Duodenal mucosa (tissue), 2 donors: ENCODE data around the gene ABCC4.

ENCODE experiments used
- H3K27ac ChIP-seq: one replicate; pipeline ENCODE4 v1.7.0; 2013; ENCODE audit warnings: low read depth, low read length
- H3K27me3 ChIP-seq, 2 donors: one replicate each; pipeline ENCODE4 v1.7.0; 2013; ENCODE audit warnings: low read length in 2 of 2, control low read depth in 1 of 2; ENCODE audit not compliant: insufficient read depth in 2 of 2, control insufficient read depth in 1 of 2
- H3K36me3 ChIP-seq, 2 donors: one replicate each; pipeline ENCODE4 v1.7.0; 2013; ENCODE audit warnings: low read length in 2 of 2, control low read depth in 1 of 2; ENCODE audit not compliant: insufficient read depth in 2 of 2, control insufficient read depth in 1 of 2
- H3K4me1 ChIP-seq, 2 donors: one replicate each; pipeline ENCODE4 v1.7.0; 2013; ENCODE audit warnings: low read length in 2 of 2, control low read depth in 1 of 2; ENCODE audit not compliant: insufficient read depth in 2 of 2, control insufficient read depth in 1 of 2
- H3K4me3 ChIP-seq, 2 donors: one replicate each; pipeline ENCODE4 v1.7.0; 2013; ENCODE audit warnings: low read length in 2 of 2, low read depth in 1 of 2
- H3K9ac ChIP-seq, 2 donors: one replicate each; pipeline ENCODE4 v1.7.0; 2013; ENCODE audit warnings: low read length in 2 of 2, low read depth in 1 of 2
- H3K9me3 ChIP-seq, 2 donors: one replicate each; pipeline ENCODE4 v1.7.0; 2013; ENCODE audit warnings: low read length in 2 of 2, control low read depth in 1 of 2; ENCODE audit not compliant: control insufficient read depth in 1 of 2

ABCC4 gene, protein sequence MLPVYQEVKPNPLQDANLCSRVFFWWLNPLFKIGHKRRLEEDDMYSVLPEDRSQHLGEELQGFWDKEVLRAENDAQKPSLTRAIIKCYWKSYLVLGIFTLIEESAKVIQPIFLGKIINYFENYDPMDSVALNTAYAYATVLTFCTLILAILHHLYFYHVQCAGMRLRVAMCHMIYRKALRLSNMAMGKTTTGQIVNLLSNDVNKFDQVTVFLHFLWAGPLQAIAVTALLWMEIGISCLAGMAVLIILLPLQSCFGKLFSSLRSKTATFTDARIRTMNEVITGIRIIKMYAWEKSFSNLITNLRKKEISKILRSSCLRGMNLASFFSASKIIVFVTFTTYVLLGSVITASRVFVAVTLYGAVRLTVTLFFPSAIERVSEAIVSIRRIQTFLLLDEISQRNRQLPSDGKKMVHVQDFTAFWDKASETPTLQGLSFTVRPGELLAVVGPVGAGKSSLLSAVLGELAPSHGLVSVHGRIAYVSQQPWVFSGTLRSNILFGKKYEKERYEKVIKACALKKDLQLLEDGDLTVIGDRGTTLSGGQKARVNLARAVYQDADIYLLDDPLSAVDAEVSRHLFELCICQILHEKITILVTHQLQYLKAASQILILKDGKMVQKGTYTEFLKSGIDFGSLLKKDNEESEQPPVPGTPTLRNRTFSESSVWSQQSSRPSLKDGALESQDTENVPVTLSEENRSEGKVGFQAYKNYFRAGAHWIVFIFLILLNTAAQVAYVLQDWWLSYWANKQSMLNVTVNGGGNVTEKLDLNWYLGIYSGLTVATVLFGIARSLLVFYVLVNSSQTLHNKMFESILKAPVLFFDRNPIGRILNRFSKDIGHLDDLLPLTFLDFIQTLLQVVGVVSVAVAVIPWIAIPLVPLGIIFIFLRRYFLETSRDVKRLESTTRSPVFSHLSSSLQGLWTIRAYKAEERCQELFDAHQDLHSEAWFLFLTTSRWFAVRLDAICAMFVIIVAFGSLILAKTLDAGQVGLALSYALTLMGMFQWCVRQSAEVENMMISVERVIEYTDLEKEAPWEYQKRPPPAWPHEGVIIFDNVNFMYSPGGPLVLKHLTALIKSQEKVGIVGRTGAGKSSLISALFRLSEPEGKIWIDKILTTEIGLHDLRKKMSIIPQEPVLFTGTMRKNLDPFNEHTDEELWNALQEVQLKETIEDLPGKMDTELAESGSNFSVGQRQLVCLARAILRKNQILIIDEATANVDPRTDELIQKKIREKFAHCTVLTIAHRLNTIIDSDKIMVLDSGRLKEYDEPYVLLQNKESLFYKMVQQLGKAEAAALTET (N-terminal part only)

DNA sequence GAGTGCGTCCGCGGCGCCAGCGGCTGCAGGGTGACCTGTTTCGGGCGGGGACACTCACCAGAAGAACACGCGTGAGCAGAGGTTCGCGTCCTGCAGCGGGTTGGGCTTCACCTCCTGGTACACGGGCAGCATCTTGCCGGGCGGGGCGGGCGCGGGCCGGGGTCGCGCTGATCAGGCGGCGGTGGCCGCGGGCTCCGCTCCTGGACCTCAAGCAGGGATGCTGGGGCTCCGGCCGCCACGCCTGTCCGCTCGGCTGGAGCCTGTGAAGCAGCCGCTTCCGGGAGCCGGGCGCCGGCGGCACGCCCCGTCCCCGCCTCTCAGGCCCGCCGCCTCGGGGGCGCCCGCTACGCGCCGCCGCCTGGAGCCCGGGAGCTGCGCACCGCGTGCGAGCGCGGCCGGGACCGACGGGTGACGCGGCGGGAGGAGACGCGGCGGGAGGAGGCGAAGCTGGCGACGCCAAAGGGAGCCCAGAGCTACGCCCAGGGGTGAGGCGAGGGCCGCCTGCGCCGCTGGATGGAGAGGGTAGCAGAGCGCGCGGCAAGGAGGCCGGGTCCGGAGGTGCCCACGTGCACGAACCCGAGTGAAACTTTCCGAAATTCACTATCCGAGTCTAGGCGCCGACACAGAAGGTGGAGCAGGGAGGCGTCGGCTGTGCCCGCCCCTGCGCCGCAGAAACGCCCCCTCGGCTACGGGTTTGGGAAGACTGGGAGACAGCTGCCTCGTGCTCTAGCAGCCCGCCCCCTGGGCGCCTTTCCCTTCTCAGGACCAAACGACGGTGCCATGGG lies at the start of gene ABCC4:
TSS of gene ABCC4 (minus strand) at position 269 of the 785 bp plus-strand sequence. CDS start at position 132, 137 bp downstream.
- no peaks in the 10 kb centered on the region for H3K9me3 ChIP-seq
- H3K27ac ChIP-seq: peak within 1 kb of the TSS; percentile 62
- H3K4me1 ChIP-seq: peaks cover 28 to 40% of the 10 kb centered on the region in 2 donors
- no peaks in the 10 kb centered on the region for H3K36me3 ChIP-seq
- H3K9ac ChIP-seq: peak within 1 kb of the TSS; percentile 59 to 76
- H3K4me3 ChIP-seq: peak within 1 kb of the TSS; percentile 73 to 85
- no peaks in the 10 kb centered on the region for H3K27me3 ChIP-seq

DNA sequence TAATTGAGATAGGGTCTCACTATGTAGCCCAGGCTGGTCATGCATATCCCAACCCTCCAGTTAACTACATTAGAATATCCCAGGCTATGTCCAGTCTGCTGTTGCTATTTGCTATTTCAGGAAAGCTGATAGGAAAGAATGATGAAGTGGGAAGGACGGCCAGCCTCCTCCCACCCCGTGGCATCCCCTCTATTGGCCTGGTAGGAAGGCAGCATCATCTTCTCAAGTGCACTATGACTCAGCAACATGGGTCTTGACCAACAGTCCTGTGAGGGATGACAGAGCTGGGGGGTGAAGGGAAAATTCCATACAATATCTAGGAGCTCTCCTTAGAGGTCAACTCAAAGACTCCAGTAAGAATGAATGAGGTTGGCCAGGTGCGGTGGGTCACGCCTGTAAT lies 48.0 kb upstream of the ABCC4 start:
- Histone ChIP-seq H3K9ac (no peak overlapping the region), H3K4me3 (no peak overlapping the region), H3K27ac (no peak overlapping the region), H3K36me3 (no peaks in the 10 kb centered on the region), H3K27me3 (no peaks in the 10 kb centered on the region), H3K4me1 (no peaks in the 10 kb centered on the region), H3K9me3 (no peaks in the 10 kb centered on the region)

DNA sequence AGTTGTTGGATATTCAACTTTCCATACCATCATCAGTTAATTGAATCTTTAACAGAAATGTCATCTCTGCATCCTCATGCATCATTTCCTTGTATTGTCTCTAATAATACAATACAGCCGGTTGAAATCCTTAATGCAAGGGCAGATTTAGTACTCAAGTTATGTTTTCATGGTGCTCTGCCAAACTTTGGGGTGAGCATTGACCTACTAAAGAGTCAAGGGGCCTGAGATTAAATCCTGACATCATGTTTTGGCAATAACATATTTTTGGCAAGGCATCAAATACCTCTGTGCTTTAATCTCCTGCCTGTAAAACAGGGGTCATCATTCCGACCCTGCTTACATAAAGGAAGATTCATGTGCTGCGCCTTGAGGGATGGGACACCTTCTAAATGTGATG lies 42.7 kb upstream of the ABCC4 start:
- Histone ChIP-seq H3K27ac (no peak overlapping the region), H3K9me3 (no peaks in the 10 kb centered on the region), H3K4me3 (no peak overlapping the region), H3K36me3 (no peaks in the 10 kb centered on the region), H3K4me1 (no peaks in the 10 kb centered on the region), H3K9ac (no peak overlapping the region), H3K27me3 (no peaks in the 10 kb centered on the region)

DNA sequence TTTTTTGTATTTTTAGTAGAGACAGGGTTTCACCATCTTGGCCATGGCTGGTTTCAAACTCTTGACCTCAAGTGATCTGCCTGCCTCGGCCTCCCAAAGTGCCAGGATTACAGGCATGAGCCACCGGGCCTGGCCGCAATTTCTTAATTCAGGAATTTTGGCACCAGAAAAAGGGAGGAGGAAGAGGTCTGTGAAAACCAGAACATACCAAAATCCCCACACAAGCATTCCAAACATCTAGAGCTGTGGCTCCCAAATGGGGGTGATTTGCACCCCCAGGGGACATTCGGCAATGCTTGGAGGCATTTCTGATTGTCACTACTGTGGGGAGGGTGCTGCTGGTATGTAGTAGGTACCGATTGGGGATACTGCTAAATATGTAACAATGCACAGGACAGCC lies 40.2 kb upstream of the ABCC4 start:
- H3K9me3 ChIP-seq: no peaks in the 10 kb centered on the region
- no peaks in the 10 kb centered on the region for H3K4me1 ChIP-seq
- no peak overlapping the region for H3K27ac ChIP-seq
- no peaks in the 10 kb centered on the region for H3K27me3 ChIP-seq
- no peaks in the 10 kb centered on the region for H3K36me3 ChIP-seq
- H3K9ac ChIP-seq: no peak overlapping the region
- no peak overlapping the region for H3K4me3 ChIP-seq

DNA sequence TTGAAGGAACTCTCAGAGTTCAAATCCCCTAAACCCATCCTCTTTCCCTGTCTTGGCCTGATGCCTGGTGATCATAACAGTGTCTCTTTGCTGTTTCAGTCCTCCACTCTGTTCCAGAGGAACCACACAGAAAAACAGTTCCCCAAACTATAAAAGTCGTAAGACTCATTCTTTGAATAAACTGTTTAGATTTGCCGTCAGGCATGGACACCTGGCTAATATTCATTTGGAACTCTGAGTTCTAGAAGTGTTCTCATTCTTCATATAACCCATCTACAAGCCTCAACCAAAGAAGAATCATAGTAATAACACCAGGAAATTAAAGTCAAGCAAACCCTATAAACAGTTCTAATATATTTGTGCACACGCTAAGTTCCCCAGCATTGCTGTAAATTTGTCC lies 37.7 kb upstream of the ABCC4 start:
- no peaks in the 10 kb centered on the region for H3K9me3 ChIP-seq
- H3K27ac ChIP-seq: no peak overlapping the region
- H3K9ac ChIP-seq: no peak overlapping the region
- H3K4me1 ChIP-seq: no peaks in the 10 kb centered on the region
- H3K36me3 ChIP-seq: no peaks in the 10 kb centered on the region
- no peak overlapping the region for H3K4me3 ChIP-seq
- H3K27me3 ChIP-seq: no peaks in the 10 kb centered on the region

DNA sequence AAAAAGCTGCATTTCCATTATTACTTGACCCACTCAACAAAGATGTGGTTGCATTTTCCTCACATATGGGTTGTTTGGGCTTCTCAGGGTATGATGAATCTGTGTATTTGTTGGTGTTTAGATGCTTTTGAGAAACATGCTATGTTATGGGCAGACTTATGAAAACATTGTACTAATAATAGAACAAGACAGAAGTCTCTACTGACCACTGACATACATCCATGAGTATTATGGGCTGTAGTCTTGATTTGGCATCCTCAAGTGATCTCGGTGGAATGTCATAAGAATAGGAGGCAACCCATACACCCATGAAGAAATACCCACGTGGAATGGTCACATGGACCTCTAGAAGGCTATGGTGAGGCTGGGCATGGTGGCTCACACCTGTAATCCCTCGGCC lies 36.3 kb upstream of the ABCC4 start:
- no peaks in the 10 kb centered on the region for H3K36me3 ChIP-seq
- no peaks in the 10 kb centered on the region for H3K9me3 ChIP-seq
- no peak overlapping the region for H3K4me3 ChIP-seq
- H3K9ac ChIP-seq: no peak overlapping the region
- no peaks in the 10 kb centered on the region for H3K4me1 ChIP-seq
- H3K27me3 ChIP-seq: no peaks in the 10 kb centered on the region
- no peak overlapping the region for H3K27ac ChIP-seq

DNA sequence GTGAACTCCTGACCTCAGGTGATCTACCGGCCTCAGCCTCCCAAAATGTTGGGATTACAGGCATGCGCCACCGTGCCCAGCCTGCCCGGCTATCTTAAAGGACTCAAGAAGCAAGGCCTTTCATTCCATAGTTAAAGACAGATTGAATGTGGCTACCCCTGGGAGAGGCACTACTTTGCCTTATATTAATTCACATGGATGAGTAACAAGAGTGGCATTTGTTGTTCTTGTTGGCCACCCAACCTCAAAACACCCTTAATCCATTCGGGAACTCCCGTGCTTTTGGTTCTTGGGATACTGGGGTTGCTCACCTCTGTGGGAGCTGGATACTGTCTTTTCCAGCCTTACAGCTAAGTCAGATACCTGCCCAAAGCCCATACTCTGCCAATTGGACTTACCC lies 34.4 kb upstream of the ABCC4 start:
- Histone ChIP-seq H3K27me3 (no peaks in the 10 kb centered on the region), H3K9me3 (no peaks in the 10 kb centered on the region), H3K27ac (no peak overlapping the region), H3K4me3 (no peak overlapping the region), H3K4me1 (no peaks in the 10 kb centered on the region), H3K9ac (no peak overlapping the region), H3K36me3 (no peaks in the 10 kb centered on the region)

DNA sequence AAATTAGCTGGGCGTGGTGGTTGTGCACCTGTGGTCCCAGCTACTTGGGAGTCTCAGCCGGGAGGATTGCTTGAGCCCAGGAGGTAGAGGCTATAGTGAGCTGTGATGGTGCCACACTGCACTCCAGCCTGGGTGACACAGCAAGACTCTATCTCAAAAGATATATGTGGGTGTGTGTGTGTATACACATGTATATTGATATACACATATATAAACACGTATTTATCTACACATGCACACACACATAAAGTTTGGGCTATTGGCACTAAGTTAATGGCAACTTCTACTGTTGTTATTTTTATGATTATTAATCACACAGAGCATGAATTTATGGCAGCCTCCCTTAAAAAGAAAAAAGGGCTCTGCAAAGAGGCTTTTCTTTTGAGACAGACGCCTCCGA lies 27.1 kb upstream of the ABCC4 start:
- no peak overlapping the region for H3K4me3 ChIP-seq
- H3K27ac ChIP-seq: no peak overlapping the region
- H3K4me1 ChIP-seq: no peaks in the 10 kb centered on the region
- H3K9ac ChIP-seq: no peak overlapping the region
- H3K9me3 ChIP-seq: no peaks in the 10 kb centered on the region
- H3K27me3 ChIP-seq: no peaks in the 10 kb centered on the region
- no peaks in the 10 kb centered on the region for H3K36me3 ChIP-seq

DNA sequence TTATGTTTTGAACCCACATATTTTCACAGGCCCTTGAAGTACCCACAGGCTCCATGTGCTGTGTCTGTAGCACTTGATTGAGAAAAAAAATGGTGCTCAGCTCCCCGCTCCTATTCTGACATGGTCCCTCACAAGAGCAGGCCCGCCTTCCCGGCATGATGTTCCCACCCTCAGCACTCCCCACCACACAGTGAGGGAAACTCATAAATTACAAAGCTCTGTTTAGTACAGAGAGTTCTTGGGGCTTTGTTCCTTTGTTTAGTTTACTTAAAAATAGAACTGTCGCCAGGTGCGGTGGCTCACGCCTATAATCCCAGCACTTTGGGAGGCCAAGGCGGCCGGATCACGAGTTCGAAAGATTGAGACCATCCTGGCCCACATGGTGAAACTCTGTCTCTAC lies 25.9 kb upstream of the ABCC4 start:
- no peaks in the 10 kb centered on the region for H3K4me1 ChIP-seq
- no peaks in the 10 kb centered on the region for H3K9me3 ChIP-seq
- no peaks in the 10 kb centered on the region for H3K27me3 ChIP-seq
- H3K4me3 ChIP-seq: no peak overlapping the region
- no peaks in the 10 kb centered on the region for H3K36me3 ChIP-seq
- no peak overlapping the region for H3K9ac ChIP-seq
- H3K27ac ChIP-seq: no peak overlapping the region
